GM12875 (cell line): Measurements from ENCODE around the gene ABLIM3.

Experiments
- H3K4me3 ChIP-seq: one replicate; pipeline ENCODE4 v1.5.1; 2011; ENCODE audit warnings: low read depth, low read length, control low read depth
- TF ChIP-seq, protein P1 (sequence below): IDR thresholded peaks from 2 replicates; pipeline ENCODE4 v1.5.1; 2011; ENCODE audit warnings: low read depth, mild to moderate bottlenecking, control low read depth, inconsistent platforms, low read length, moderate library complexity, borderline replicate concordance; ENCODE audit not compliant: insufficient read depth

ABLIM3 gene

DNA sequence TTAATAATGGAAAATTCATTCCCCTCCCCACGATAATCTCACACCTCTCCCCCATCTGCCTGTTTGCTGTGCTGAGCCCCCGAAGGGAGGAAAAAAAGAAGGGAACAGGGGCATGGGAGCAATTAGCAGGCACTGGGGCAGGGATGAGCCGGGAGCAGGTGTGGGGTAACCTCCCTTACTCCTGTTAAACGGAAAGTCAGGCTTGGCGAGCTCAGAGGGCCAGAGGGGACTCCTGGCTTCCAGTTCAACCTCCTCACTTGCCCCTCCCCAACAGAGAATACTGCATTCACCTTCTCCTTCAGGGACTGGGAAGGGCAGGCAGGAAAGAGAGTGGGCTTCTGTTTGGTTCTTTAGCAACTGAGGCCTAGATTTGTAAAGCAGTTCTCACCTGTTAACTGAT is 131.9 kb downstream of the ABLIM3 start:
- no peak overlapping the region for H3K4me3 ChIP-seq

DNA sequence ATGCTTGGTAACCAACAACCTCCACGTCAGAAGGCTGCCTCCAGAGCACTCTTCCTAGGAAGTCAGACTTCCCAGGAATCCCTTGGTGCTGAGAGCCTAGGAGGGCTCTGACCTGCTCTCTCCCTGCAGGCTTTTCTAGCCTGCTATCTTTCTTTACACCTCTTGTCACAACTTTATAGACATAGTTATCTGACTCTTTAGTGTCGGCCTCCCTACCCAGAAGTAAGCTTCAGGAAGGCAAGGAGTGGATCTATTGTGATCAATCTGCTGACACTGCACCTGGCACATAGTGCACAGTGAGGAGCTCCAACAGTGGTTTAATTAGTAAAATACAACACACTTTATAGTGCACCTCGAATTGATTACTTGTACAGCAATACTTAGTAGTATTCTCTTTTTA is 132.7 kb downstream of the ABLIM3 start:
- H3K4me3 ChIP-seq: no peak overlapping the region
- TF ChIP-seq, protein P1, sequence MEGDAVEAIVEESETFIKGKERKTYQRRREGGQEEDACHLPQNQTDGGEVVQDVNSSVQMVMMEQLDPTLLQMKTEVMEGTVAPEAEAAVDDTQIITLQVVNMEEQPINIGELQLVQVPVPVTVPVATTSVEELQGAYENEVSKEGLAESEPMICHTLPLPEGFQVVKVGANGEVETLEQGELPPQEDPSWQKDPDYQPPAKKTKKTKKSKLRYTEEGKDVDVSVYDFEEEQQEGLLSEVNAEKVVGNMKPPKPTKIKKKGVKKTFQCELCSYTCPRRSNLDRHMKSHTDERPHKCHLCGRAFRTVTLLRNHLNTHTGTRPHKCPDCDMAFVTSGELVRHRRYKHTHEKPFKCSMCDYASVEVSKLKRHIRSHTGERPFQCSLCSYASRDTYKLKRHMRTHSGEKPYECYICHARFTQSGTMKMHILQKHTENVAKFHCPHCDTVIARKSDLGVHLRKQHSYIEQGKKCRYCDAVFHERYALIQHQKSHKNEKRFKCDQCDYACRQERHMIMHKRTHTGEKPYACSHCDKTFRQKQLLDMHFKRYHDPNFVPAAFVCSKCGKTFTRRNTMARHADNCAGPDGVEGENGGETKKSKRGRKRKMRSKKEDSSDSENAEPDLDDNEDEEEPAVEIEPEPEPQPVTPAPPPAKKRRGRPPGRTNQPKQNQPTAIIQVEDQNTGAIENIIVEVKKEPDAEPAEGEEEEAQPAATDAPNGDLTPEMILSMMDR: no peak

More for the DNA sequence above, 131.9 kb downstream of the ABLIM3 start:
- TF ChIP-seq, protein P1: no peak

DNA sequence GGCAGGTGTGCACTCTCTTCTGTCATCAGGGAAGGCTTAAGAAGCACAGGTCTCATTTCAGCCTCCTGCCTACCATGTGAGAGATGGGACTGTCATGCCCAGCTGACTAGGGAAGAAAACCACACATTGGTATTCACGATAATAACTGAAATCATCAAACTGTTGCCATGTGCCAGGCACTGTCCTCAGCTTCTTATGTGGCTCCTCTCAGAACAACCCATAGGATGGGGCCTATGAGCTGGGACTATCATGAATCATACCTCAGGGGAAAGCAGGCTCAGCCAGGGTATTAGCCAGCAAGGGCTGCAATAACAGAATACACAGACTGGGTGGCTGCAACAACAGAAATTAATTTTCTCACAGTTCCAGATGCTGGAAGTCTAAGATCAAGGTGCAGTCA is 133.6 kb downstream of the ABLIM3 start:
- TF ChIP-seq, protein P1: no peak
- H3K4me3 ChIP-seq: no peak overlapping the region

DNA sequence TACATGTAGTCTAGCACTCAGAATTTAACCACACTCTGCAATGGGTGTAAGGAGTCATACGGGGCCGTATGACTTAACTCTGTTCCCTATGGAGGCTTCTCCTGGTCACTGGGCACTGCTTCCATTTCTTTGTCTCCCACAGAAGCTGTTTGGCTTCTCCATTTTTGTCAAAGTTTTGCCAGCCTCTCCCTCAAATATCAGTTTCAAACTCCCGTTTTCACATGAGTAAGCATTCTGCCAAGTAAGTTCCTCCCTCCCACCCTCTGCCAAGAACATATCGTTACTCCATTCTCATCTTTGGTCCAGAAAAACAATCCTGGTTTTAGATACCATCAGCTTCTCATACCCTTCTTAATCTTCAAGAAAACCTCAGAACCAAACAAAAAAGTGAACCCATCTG is 136.5 kb downstream of the ABLIM3 start:
- H3K4me3 ChIP-seq: no peak overlapping the region
- TF ChIP-seq, protein P1: no peak

DNA sequence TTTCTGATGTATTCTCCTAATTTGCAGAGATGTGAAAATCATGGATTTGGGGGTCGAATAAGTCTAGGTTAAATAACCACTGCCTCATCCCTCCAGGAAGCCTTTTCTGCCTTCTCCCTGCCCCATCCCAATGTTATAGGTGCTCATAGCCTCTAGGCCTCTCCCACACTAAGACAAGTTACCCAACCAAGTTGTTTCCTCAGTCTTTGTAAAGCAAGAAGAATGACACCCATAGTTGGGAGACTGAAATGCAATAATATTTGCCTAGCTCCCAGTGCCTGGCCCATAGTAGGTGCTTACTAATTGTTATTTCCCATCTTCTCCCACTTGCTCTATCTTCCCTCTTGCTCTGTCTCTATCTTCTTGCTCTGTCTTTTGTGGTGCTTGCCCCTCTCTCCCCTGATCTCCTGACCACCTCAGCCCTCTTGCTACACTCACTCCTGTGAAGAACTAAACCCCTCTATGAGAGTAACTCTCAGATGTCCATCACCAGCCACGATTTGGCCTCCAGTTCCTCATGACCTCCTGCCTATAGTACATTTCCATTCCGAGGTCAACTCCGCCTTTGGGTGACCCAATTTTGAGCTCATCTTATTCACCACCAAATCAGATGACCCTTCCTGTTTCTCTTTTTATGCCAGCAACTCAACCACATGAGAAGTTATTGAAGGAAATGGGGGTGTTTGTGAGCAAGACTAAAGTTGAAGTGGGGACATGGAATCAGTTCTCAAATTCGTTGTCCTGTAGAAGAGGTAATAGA is 137.3 kb downstream of the ABLIM3 start:
- H3K4me3 ChIP-seq: no peak overlapping the region
- TF ChIP-seq, protein P1: no peak

DNA sequence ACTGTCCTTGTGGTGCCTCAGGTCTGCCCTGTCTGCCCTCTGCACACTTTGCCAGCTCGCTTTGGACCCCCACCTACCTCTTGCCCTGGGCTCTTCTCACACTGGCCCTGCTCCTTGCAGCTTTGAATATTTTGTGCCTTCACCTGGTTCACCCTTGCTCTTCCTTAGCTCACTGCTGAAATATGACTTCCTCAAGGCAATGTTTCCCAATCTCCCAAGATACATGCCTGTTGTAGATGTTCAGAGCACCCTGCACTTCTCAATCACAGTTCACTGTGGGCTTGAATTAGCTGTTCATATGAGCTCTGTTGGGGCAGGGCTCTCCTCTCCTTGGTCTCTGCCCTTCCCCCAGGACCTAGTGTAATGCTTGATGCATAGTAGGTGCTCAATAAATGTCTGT is 138.4 kb downstream of the ABLIM3 start:
- TF ChIP-seq, protein P1: no peak
- H3K4me3 ChIP-seq: no peak overlapping the region

DNA sequence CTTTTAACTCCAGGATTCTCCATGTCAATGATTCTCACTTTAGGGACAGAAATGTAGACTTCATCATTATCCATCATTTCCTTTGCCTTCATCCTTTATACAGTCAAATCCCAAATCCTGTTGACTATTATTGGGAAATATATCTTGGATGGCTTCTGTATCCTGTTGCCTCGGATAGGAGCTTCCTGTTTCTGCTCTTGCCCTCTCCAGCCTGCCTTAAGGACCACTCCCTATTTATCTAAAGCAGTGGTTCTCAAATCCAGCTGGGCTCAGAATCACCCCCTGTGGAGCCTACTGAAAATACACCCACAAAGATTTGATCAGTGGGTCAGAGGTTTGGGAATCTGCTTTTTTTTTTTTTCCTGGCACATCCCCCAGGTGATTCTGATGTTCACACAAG is 138.8 kb downstream of the ABLIM3 start:
- TF ChIP-seq, protein P1: no peak
- no peak overlapping the region for H3K4me3 ChIP-seq
